Activated T-helper 2 cell treated with anti-CD3 and anti-CD28 coated beads, Interferon-gamma antibody, Interleukin-2, Interleukin-4, amounts not matched to agents 10 μg/mL and 5 μg/mL and 100 μg/mL, durations not matched to agents 14 hours and 24 hours and 36 hours (primary cell): ENCODE data around the gene CHP2. TPM values are rescaled to one million over a fixed set of nuclear protein-coding genes. Genes with fewer than 3 reads are reported as not detected.

Experiments
- DNase-seq: peaks from one replicate; pipeline ENCODE4 v3.0.0; 2021; ENCODE audit warnings: low spot score
- H3K27ac Mint-ChIP-seq: one replicate; pipeline ENCODE4 v1.8.0; 2021; ENCODE audit warnings: mixed read lengths
- H3K27me3 Mint-ChIP-seq: one replicate; pipeline ENCODE4 v1.8.0; 2021; ENCODE audit warnings: low read depth, mixed read lengths
- H3K36me3 Mint-ChIP-seq: one replicate; pipeline ENCODE4 v1.8.0; 2021; ENCODE audit warnings: low read depth, mixed read lengths
- H3K4me1 Mint-ChIP-seq: one replicate; pipeline ENCODE4 v1.8.0; 2021; ENCODE audit warnings: low read depth, mixed read lengths
- H3K4me3 Mint-ChIP-seq: one replicate; pipeline ENCODE4 v1.8.0; 2021; ENCODE audit warnings: low read depth, mild to moderate bottlenecking, moderate library complexity, mixed read lengths
- H3K9me3 Mint-ChIP-seq: one replicate; pipeline ENCODE4 v1.8.0; 2021; ENCODE audit warnings: mixed read lengths
- intact Hi-C: fragments of 100-400 bp; cut with micrococcal nuclease; formaldehyde crosslinking; loops from one replicate; pipeline ENCODE4 v1.15.1; 2023
- total RNA-seq: library from RNA; stranded (reverse); gene quantifications from 2 replicates; pipeline ENCODE4 v1.2.3, GENCODE V29; 2022

The CHP2 gene
- total RNA-seq, 1 donor from 2014 or later = not detected

DNA sequence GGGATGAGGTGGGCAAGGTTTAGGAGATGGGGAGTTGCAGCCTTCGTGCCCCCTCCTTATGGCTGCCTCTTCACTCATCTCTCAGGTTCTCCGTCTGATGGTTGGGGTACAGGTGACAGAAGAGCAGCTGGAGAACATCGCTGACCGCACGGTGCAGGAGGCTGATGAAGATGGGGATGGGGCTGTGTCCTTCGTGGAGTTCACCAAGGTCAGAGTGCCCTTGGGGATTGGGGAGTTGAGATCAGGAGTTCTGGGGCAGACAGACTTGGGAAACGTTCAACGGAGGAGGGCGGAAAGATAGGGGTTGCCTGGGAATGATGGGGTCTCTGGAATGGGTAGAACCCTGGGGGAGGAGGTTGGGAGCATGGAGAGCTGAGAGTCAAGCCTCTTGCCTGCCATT lies 2.3 kb downstream of the CHP2 start:
- intact Hi-C loops = no loop called here
- H3K36me3 Mint-ChIP-seq = no peaks in the 10 kb centered on the region
- H3K27me3 Mint-ChIP-seq = peaks cover 53% of the 10 kb centered on the region

DNA sequence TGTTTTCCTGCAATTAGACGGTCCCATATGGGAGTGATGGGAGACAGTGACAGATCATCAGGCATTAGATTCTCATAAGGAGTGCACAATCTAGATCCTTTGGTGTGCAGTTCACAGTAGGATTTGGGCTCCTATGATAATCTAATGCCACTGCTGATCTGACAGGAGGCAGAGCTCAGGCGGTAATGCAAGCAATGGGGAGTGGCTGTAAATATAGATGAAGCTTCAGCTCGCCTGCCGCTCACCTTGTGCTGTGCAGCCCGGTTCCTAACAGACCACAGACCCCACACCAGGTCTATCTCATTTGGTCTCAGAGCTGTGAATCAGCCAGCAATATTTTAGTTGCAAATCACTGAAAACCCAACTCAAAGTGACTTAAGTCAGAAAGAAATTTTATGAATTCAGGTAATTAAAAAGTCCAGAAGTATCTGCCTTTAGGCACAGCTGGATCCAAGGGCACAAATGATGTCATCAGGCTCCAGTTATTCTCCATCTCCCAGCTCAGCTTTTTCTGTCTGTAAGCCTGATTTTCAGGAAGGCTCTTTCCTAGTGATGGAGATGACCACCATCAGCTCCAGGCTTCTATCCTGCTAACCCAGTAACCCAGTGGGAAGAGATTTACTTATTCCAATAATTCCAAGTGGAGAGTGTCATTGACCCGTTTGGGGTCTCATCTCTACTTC lies 3.3 kb downstream of the CHP2 start:
- Mint-ChIP-seq H3K4me1 (no peaks in the 10 kb centered on the region), H3K27me3 (peaks cover 45% of the 10 kb centered on the region), H3K27ac (no peak overlapping the region), H3K4me3 (no peak overlapping the region), H3K9me3 (no peaks in the 10 kb centered on the region), H3K36me3 (no peaks in the 10 kb centered on the region)
- intact Hi-C loops = no loop called here
- DNase-seq = no peak

More for the DNA sequence above, 2.3 kb downstream of the CHP2 start:
- no peaks in the 10 kb centered on the region for H3K4me1 Mint-ChIP-seq
- no peaks in the 10 kb centered on the region for H3K9me3 Mint-ChIP-seq
- no peak for DNase-seq
- H3K4me3 Mint-ChIP-seq = no peak overlapping the region
- H3K27ac Mint-ChIP-seq = no peak overlapping the region

GRCh38 chr16:23765933-23766332 lies 11.1 kb downstream of the CHP2 start:
- peaks cover 5% of the 10 kb centered on the region for H3K27me3 Mint-ChIP-seq
- no peak overlapping the region for H3K27ac Mint-ChIP-seq
- no peak for DNase-seq
- H3K9me3 Mint-ChIP-seq = no peaks in the 10 kb centered on the region
- no peak overlapping the region for H3K4me3 Mint-ChIP-seq
- intact Hi-C loops = no loop called here
- H3K4me1 Mint-ChIP-seq = no peaks in the 10 kb centered on the region
- H3K36me3 Mint-ChIP-seq = no peaks in the 10 kb centered on the region

DNA sequence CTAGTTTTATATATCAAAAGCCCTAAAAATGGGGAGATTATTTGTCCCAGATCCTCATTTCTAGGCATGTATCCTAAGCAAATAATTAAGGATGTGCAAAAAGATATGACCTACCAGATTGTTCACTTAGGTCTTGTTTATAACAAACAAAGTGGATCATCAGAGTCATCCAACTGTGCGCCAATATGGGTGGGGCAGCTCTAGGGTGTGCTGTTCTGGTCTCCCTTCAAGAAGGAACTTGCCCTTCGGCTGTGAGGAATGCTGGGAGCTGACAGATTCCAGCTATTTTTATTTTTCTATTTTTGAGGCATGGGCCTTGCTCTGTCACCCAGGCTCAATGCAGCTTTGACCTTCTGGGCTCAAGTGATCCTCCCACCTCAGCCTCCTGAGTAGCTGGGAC lies 13.8 kb downstream of the CHP2 start:
- no peaks in the 10 kb centered on the region for H3K9me3 Mint-ChIP-seq
- intact Hi-C loops = no loop called here
- no peak for DNase-seq

DNA sequence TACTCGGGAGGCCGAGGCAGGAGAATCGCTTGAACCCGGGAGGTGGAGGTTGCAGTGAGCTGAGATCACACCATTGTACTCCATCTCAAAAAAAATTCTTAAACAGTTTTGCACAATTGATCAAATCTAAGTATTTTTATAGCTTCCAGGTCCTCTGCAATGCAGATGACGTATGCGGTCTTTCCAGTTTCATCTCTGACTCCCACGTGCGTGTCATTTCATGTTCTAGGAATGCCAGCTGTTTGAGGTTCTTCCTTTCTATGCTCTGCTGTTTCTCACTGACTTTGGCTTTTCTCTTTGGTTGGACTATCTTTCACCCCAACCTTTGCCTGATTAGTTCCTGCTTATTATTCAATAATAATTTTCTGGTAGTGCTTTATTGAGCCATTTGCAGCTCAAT lies 16.2 kb downstream of the CHP2 start:
- no peaks in the 10 kb centered on the region for H3K36me3 Mint-ChIP-seq
- intact Hi-C loops = no loop called here
- H3K4me1 Mint-ChIP-seq = no peaks in the 10 kb centered on the region
- no peak overlapping the region for H3K27ac Mint-ChIP-seq
- H3K9me3 Mint-ChIP-seq = no peaks in the 10 kb centered on the region
- H3K27me3 Mint-ChIP-seq = peaks cover 9% of the 10 kb centered on the region
- no peak for DNase-seq
- H3K4me3 Mint-ChIP-seq = no peak overlapping the region

More for the DNA sequence above, 13.8 kb downstream of the CHP2 start:
- H3K4me3 Mint-ChIP-seq = no peak overlapping the region
- H3K27me3 Mint-ChIP-seq = peaks cover 7% of the 10 kb centered on the region
- no peak overlapping the region for H3K27ac Mint-ChIP-seq
- no peaks in the 10 kb centered on the region for H3K36me3 Mint-ChIP-seq
- no peaks in the 10 kb centered on the region for H3K4me1 Mint-ChIP-seq

GRCh38 chr16:23771642-23772041 lies 16.8 kb downstream of the CHP2 start:
- Mint-ChIP-seq H3K27ac (no peak overlapping the region), H3K27me3 (peaks cover 9% of the 10 kb centered on the region), H3K4me1 (no peaks in the 10 kb centered on the region), H3K4me3 (no peak overlapping the region), H3K9me3 (no peaks in the 10 kb centered on the region), H3K36me3 (no peaks in the 10 kb centered on the region)
- DNase-seq = no peak
- intact Hi-C loops = no loop called here

DNA sequence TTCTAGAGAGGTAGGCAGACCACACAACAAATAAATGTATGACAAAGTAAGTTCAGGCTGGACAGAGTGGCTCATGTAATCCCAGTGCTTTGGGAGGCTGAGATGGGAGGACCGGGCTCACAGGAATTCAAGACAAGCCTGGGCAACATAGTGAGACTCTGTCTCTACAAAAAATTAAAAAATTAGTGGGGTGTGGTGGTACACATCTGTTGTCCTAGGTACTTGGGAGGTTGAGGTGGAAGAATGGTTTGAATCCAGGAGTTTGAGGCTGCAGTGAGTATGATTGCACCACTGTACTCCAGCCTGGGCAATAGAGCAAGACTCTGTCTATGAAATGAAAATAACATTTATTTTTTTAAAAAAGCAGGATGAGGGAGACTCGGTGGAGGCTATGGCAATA lies 18.5 kb downstream of the CHP2 start:
- DNase-seq = no peak
- Mint-ChIP-seq H3K4me1 (no peaks in the 10 kb centered on the region), H3K4me3 (no peak overlapping the region), H3K9me3 (no peaks in the 10 kb centered on the region), H3K27me3 (peaks cover 9% of the 10 kb centered on the region), H3K27ac (no peak overlapping the region), H3K36me3 (no peaks in the 10 kb centered on the region)
- intact Hi-C loops = no loop called here

DNA sequence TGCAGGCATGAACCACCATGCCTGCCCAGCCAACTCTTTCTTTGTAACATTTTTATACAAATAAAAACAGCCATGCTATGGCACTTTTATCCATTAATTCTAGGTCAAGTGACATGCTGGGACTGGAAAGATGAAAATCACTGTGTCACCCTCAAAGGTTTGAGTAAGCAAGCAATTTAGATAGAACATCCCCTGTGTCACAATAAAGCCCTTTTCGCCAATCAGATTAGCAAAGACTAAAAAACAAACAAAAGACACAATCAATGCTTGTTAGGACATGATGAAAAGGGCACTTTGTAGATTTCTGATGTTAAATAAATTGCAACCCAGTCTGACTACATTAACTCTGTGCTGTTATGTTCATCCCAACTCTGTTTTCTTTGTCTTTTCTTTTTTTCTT lies 26.4 kb downstream of the CHP2 start:
- no peak for DNase-seq
- intact Hi-C loops = no loop called here
- Mint-ChIP-seq H3K4me3 (no peak overlapping the region), H3K36me3 (no peaks in the 10 kb centered on the region), H3K27me3 (peaks cover 11% of the 10 kb centered on the region), H3K27ac (no peak overlapping the region), H3K4me1 (no peaks in the 10 kb centered on the region), H3K9me3 (no peaks in the 10 kb centered on the region)

- Mint-ChIP-seq H3K27ac (no peak overlapping the region), H3K36me3 (no peaks in the 10 kb centered on the region), H3K9me3 (no peaks in the 10 kb centered on the region), H3K4me3 (no peak overlapping the region), H3K27me3 (peaks cover 16% of the 10 kb centered on the region), H3K4me1 (no peaks in the 10 kb centered on the region)
- DNase-seq = no peak
- intact Hi-C loops = no loop called here
Observed at GRCh38 chr16:23784811-23785447, 30.1 kb downstream of the CHP2 start.

DNA sequence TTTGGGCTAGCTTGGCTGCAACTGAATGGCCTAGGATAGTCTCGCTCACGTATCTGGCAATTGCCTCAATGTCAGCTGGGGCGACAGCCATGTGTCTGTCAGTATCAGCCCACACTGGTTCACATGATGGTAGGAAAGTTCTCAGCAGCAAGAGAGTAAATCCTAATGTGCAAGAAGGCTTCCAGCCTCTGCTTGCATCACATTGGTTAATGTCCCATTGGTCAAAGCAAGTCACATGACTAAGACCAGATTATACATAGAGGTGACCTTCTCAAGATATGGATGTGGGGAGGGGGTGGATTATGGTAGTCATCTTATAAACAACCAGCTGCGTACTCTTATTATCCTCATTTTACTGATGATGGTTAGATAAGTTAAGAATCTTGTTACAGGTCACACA lies 31.0 kb downstream of the CHP2 start:
- Mint-ChIP-seq H3K9me3 (no peaks in the 10 kb centered on the region), H3K27me3 (peaks cover 16% of the 10 kb centered on the region), H3K4me3 (no peak overlapping the region), H3K27ac (no peak overlapping the region), H3K4me1 (no peaks in the 10 kb centered on the region), H3K36me3 (no peaks in the 10 kb centered on the region)
- intact Hi-C loops = no loop called here
- DNase-seq = no peak

GRCh38 chr16:23786964-23787561 lies 32.2 kb downstream of the CHP2 start:
- Mint-ChIP-seq H3K9me3 (no peaks in the 10 kb centered on the region), H3K4me3 (no peak overlapping the region), H3K36me3 (no peaks in the 10 kb centered on the region), H3K27me3 (peaks cover 12% of the 10 kb centered on the region), H3K27ac (no peak overlapping the region), H3K4me1 (no peaks in the 10 kb centered on the region)
- intact Hi-C loops = no loop called here
- no peak for DNase-seq

- Mint-ChIP-seq H3K27me3 (peaks cover 9% of the 10 kb centered on the region), H3K27ac (no peak overlapping the region), H3K4me1 (no peaks in the 10 kb centered on the region), H3K9me3 (no peaks in the 10 kb centered on the region), H3K4me3 (no peak overlapping the region), H3K36me3 (no peaks in the 10 kb centered on the region)
- intact Hi-C loops = no loop called here
- DNase-seq = no peak
Observed at GRCh38 chr16:23788685-23789084, 33.9 kb downstream of the CHP2 start.

DNA sequence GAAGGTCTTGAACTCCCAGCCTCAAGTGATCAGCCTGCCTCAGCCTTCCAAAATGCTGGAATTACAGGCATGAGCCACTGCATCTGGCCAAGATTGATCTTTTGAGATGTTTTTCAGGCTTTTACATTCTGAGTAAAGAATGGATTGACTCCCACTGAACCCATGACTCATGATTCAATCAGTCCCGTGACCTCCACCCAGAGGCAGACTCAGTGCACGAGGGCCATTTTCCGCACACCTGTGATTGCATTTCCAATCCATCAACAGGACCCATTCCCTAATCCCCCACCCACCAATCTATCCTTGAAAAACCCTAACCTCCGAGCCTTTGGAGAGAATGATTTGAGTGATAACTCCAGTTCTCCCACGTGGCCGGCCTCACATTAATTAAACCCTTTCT lies 40.6 kb downstream of the CHP2 start:
- H3K4me1 Mint-ChIP-seq = no peaks in the 10 kb centered on the region
- H3K4me3 Mint-ChIP-seq = no peak overlapping the region
- H3K27me3 Mint-ChIP-seq = peaks cover 11% of the 10 kb centered on the region
- no peak for DNase-seq
- no peak overlapping the region for H3K27ac Mint-ChIP-seq
- H3K9me3 Mint-ChIP-seq = no peaks in the 10 kb centered on the region
- intact Hi-C loops = no loop called here
- no peaks in the 10 kb centered on the region for H3K36me3 Mint-ChIP-seq
